Activated CD8-positive, alpha-beta memory T cell treated with anti-CD3 and anti-CD28 coated beads, Interleukin-2, amount 10 ng/mL, durations not matched to agents 7 days and 5 days (primary cell): ENCODE measurements around the gene CXCL12. TPM values are rescaled to one million over a fixed set of nuclear protein-coding genes. Genes with fewer than 3 reads are reported as not detected.

Source experiments
- ATAC-seq: fragments of 150-1000 bp; cut with Tn5 transposase; one replicate; pipeline ENCODE4 v1.10.0; 2021; ENCODE audit warnings: moderate library complexity
- CTCF ChIA-PET: fragments of 350-600 bp; sonication (Branson Sonifier 250); formaldehyde crosslinking; loops from one replicate; lab custom pipeline; 2021; ENCODE audit warnings: antibody characterized with exemption; lab: Charles Lee
- DNase-seq: peaks from one replicate; pipeline ENCODE4 v3.0.0-alpha.2; 2020
- H3K27ac Mint-ChIP-seq: one replicate; pipeline ENCODE4 v1.8.0; 2021; ENCODE audit warnings: mild to moderate bottlenecking, mixed read lengths
- H3K27me3 Mint-ChIP-seq: one replicate; pipeline ENCODE4 v1.8.0; 2021; ENCODE audit warnings: mixed read lengths
- H3K36me3 Mint-ChIP-seq: one replicate; pipeline ENCODE4 v1.8.0; 2021; ENCODE audit warnings: mild to moderate bottlenecking, mixed read lengths
- H3K4me1 Mint-ChIP-seq: one replicate; pipeline ENCODE4 v1.8.0; 2021; ENCODE audit warnings: mixed read lengths
- H3K4me3 Mint-ChIP-seq: one replicate; pipeline ENCODE4 v1.8.0; 2021; ENCODE audit warnings: mild to moderate bottlenecking, moderate library complexity, mixed read lengths
- H3K9me3 Mint-ChIP-seq: one replicate; pipeline ENCODE4 v1.8.0; 2022; ENCODE audit warnings: low read depth, mixed read lengths
- total RNA-seq, 2 experiments: library from RNA; stranded (reverse); gene quantifications; one replicate each; pipeline ENCODE4 v1.2.3, GENCODE V29; 2021

Gene CXCL12
- total RNA-seq, 2 experiments from 2014 or later: not detected

- Mint-ChIP-seq H3K9me3 (peaks cover 3% of the 10 kb centered on the region), H3K36me3 (no peaks in the 10 kb centered on the region), H3K4me3 (no peak overlapping the region), H3K27ac (no peak overlapping the region), H3K27me3 (no peaks in the 10 kb centered on the region), H3K4me1 (no peaks in the 10 kb centered on the region)
- CTCF ChIA-PET: no interaction called here
- ATAC-seq (no peak), DNase-seq (no peak)
Observed at GRCh38 chr10:44416021-44416771, 31.3 kb upstream of the CXCL12 start.

DNA sequence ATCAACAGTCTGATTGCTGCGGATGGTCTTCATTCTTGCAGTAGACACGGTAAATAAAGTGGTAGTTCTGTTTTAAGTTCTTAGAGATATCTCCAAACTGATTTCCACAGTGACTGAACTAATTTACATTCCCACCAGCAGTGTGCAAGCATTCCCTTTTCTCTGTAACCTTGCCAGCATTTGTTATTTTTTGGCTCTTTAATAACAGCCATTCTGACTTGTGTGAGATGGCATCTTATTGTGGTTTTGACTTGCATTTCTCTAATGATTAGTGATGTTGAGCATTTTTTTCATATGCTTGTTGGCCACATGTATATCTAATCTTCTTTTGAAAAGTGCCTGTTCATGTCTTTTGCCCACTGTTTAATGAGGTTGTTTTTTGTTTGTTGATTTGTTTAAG, 30.2 kb upstream of the CXCL12 start:
- no peak for ATAC-seq
- peaks cover 3% of the 10 kb centered on the region for H3K9me3 Mint-ChIP-seq
- H3K36me3 Mint-ChIP-seq: no peaks in the 10 kb centered on the region
- no peak for DNase-seq
- H3K4me1 Mint-ChIP-seq: no peaks in the 10 kb centered on the region
- no peak overlapping the region for H3K4me3 Mint-ChIP-seq
- H3K27me3 Mint-ChIP-seq: no peaks in the 10 kb centered on the region
- CTCF ChIA-PET: no interaction called here
- no peak overlapping the region for H3K27ac Mint-ChIP-seq

- ATAC-seq: no peak
- no peak overlapping the region for H3K4me3 Mint-ChIP-seq
- CTCF ChIA-PET: no interaction called here
Observed at GRCh38 chr10:44413416-44413815, 28.5 kb upstream of the CXCL12 start.

DNA sequence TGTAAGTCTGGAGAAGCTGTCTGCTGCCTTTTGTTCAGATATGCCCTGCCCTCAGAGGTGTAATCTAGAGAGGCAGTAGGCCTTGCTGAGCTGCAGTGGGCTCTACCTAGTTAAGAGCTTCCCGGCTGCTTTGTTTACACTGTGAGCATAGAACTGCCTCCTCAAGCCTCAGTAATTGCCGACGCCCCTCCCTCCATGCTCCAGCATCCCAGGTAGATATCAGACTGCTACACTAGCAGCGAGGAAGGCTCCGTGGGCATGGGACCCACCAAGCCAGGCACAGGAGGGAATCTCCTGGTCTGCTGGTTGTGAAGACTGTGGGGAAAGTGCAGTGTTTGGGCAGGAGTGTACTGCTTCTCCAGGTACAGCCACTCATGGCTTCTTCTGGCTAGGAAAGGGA, 26.4 kb upstream of the CXCL12 start:
- DNase-seq (peak; percentile 8), ATAC-seq (no peak)
- Mint-ChIP-seq H3K4me1 (no peaks in the 10 kb centered on the region), H3K27me3 (no peaks in the 10 kb centered on the region), H3K9me3 (peaks cover 3% of the 10 kb centered on the region), H3K4me3 (no peak overlapping the region), H3K27ac (no peak overlapping the region), H3K36me3 (no peaks in the 10 kb centered on the region)
- CTCF ChIA-PET: no interaction called here

More at GRCh38 chr10:44413416-44413815, 28.5 kb upstream of the CXCL12 start:
- Mint-ChIP-seq H3K36me3 (no peaks in the 10 kb centered on the region), H3K4me1 (no peaks in the 10 kb centered on the region), H3K9me3 (peaks cover 3% of the 10 kb centered on the region), H3K27me3 (no peaks in the 10 kb centered on the region), H3K27ac (no peak overlapping the region)
- no peak for DNase-seq

DNA sequence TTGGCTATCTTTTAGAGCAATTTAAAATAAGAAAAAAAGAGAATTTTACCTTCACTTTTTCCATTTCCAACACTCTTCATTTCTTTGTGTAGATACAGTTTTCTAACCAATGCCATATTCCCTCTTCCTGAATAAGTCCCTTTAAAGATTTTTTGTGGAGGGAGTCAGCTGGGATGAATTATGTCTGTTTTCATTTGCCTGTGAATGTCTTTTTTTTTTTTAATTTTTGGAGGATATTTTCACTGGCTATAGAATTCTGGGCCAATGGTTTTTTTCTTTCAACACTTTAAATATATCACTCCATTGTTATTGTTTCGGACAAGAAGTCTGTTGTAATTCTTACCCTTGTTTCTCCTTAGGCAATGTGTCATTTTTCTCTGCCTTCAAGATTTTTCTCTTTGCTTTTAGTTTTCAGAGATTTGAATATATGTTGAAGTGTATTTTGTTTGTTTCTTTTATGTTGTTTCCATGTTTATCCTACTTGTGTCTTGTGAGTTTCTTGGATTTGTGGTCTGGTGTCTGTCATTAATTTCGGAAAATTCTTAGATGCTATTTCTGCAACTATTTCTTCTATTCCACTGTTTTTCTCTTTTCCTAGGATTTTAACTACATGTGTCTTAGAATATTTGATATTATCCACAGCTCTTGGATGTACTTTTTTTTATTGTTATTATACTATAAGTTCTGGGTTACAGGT, 20.0 kb upstream of the CXCL12 start:
- CTCF ChIA-PET: no interaction called here
- H3K9me3 Mint-ChIP-seq: no peaks in the 10 kb centered on the region
- no peaks in the 10 kb centered on the region for H3K36me3 Mint-ChIP-seq
- peaks cover 5% of the 10 kb centered on the region for H3K27me3 Mint-ChIP-seq
- no peaks in the 10 kb centered on the region for H3K4me1 Mint-ChIP-seq
- no peak for DNase-seq
- no peak overlapping the region for H3K4me3 Mint-ChIP-seq
- no peak for ATAC-seq
- no peak overlapping the region for H3K27ac Mint-ChIP-seq

- Mint-ChIP-seq H3K9me3 (no peaks in the 10 kb centered on the region), H3K4me1 (no peaks in the 10 kb centered on the region), H3K36me3 (no peaks in the 10 kb centered on the region), H3K27me3 (peaks cover 5% of the 10 kb centered on the region), H3K27ac (no peak overlapping the region), H3K4me3 (no peak overlapping the region)
- peak; percentile 7 for DNase-seq
- no peak for ATAC-seq
- CTCF ChIA-PET: no interaction called here
Observed at GRCh38 chr10:44402465-44403195, 17.7 kb upstream of the CXCL12 start.

GRCh38 chr10:44400541-44400940, 15.6 kb upstream of the CXCL12 start:
- DNase-seq (no peak), ATAC-seq (no peak)
- H3K4me3 Mint-ChIP-seq: no peak overlapping the region
- no peaks in the 10 kb centered on the region for H3K9me3 Mint-ChIP-seq
- CTCF ChIA-PET: interaction anchor here (1.4 kb wide), 1 partner anchor 14 kb away, joined by 6 read pairs; no protein-coding TSS in a partner anchor
- H3K27ac Mint-ChIP-seq: no peak overlapping the region
- no peaks in the 10 kb centered on the region for H3K4me1 Mint-ChIP-seq
- H3K36me3 Mint-ChIP-seq: no peaks in the 10 kb centered on the region
- peaks cover 5% of the 10 kb centered on the region for H3K27me3 Mint-ChIP-seq

- Mint-ChIP-seq H3K36me3 (no peaks in the 10 kb centered on the region), H3K9me3 (no peaks in the 10 kb centered on the region), H3K27me3 (peaks cover 5% of the 10 kb centered on the region), H3K4me1 (no peaks in the 10 kb centered on the region), H3K4me3 (no peak overlapping the region), H3K27ac (no peak overlapping the region)
- CTCF ChIA-PET: interaction anchor here (1.4 kb wide), 1 partner anchor 13 kb away, joined by 6 read pairs; no protein-coding TSS in a partner anchor
- ATAC-seq (no peak), DNase-seq (peak; percentile 32)
Observed at GRCh38 chr10:44399659-44400451, 15.0 kb upstream of the CXCL12 start.

GRCh38 chr10:44398747-44399658, 14.1 kb upstream of the CXCL12 start:
- DNase-seq: peak; percentile 12
- Mint-ChIP-seq H3K9me3 (no peaks in the 10 kb centered on the region), H3K36me3 (no peaks in the 10 kb centered on the region), H3K4me3 (no peak overlapping the region), H3K27ac (no peak overlapping the region), H3K27me3 (peaks cover 5% of the 10 kb centered on the region), H3K4me1 (no peaks in the 10 kb centered on the region)
- CTCF ChIA-PET: no interaction called here
- no peak for ATAC-seq

DNA sequence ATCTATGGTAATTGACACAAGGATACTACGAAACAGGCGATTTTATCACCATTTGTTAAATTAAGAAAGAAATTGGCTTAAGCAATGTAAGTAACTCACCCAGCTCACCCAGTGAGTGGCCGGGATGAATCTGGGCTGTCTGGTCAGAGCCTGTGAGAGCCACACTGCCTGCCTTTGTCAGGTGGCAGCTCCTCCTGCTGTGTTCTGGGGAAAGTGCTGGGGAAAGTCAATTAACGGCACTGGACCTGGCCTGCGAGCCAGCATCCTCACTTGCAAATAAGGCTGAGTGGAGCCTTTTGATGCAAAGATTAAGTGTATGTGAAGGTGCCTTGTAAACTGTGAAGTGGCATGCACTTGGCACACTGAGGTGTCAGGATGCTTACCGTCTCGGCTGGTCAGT, 13.4 kb upstream of the CXCL12 start:
- Mint-ChIP-seq H3K36me3 (no peaks in the 10 kb centered on the region), H3K9me3 (no peaks in the 10 kb centered on the region), H3K27me3 (peaks cover 5% of the 10 kb centered on the region), H3K27ac (no peak overlapping the region), H3K4me1 (no peaks in the 10 kb centered on the region), H3K4me3 (no peak overlapping the region)
- DNase-seq (peak; percentile 30), ATAC-seq (no peak)
- CTCF ChIA-PET: no interaction called here

DNA sequence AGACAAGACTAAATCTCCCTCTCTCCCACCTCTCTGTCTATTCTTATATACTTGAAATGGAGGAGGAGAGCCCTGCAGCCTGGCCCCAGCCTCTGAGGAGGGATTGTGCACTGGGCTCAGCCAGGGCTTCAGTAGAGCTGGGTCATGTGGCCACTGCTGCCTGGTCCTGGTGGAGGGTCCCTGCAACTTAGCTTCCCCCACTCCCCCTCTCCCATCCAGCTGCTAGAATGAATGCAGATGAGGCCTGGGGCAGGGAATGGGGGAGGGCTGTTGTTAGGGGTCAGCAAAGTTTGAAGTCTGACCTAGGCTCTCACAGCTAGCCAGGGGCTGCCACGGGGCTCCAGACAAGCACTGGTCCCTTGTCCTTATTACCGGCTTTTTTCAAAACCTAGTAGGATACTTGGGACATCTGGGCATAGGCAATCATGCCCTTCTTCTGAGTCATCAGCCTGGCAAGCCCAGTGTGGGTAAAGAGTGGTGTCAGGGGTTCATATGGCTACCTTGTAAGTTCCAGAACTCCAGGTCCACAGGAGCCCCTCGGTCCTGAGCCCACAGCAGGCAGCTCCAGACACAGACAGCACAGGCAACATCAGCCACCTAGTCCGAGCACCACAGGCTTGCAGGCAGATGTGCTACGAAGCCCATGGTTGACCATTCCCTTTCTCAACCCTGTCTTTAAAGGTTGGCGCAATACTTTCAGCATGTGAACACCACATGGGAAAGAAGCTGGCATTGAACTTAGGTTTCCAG, 12.8 kb upstream of the CXCL12 start:
- CTCF ChIA-PET: no interaction called here
- H3K27ac Mint-ChIP-seq: no peak overlapping the region
- no peaks in the 10 kb centered on the region for H3K9me3 Mint-ChIP-seq
- H3K27me3 Mint-ChIP-seq: peaks cover 5% of the 10 kb centered on the region
- H3K4me1 Mint-ChIP-seq: no peaks in the 10 kb centered on the region
- H3K36me3 Mint-ChIP-seq: no peaks in the 10 kb centered on the region
- DNase-seq (peak; percentile 5), ATAC-seq (no peak)
- no peak overlapping the region for H3K4me3 Mint-ChIP-seq
